ENCODE data around the gene ENKD1.

ENKD1 gene

DNA sequence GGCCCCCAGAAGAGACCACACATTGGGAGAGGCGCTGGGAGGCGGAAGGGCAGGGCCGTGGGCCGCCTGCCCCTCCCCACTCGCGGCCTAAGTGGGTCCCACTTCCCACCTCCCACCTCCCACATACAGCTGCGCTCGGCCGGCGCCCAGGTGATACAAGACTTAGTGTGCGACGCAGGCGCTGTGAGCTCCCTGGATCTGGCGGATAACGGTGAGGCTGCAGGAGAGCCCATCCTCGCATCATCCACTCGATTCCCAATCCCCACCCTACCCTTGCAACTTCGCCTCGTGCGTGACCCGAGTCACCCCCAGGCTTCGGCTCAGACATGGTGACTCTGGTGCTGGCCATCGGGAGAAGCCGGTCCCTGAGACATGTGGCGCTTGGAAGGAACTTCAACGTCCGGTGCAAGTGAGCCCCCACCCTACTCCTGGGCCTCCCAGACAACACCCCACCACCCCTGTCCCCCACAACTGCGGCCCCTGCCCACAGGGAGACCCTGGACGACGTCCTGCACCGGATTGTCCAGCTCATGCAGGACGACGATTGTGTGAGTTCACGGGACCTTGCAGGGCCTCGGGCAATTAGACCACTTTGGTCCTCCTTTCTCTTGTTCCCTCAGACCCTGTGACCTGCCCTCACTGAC, 17.7 kb downstream of the ENKD1 start:
- TF ChIP-seq, protein P1, sequence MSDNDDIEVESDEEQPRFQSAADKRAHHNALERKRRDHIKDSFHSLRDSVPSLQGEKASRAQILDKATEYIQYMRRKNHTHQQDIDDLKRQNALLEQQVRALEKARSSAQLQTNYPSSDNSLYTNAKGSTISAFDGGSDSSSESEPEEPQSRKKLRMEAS (IDR thresholded peaks at IDR 0.05; ENCODE audit: low read depth, low read length), result no peak
- no peak for TF ChIP-seq POLR2A (IDR thresholded peaks at IDR 0.05; ENCODE audit: extremely low read depth, insufficient read length)
- DNase-seq (ENCODE audit: low read depth), result no peak
- no peak overlapping the region for H3K4me3 ChIP-seq (ENCODE audit: low read depth, low read length)

DNA sequence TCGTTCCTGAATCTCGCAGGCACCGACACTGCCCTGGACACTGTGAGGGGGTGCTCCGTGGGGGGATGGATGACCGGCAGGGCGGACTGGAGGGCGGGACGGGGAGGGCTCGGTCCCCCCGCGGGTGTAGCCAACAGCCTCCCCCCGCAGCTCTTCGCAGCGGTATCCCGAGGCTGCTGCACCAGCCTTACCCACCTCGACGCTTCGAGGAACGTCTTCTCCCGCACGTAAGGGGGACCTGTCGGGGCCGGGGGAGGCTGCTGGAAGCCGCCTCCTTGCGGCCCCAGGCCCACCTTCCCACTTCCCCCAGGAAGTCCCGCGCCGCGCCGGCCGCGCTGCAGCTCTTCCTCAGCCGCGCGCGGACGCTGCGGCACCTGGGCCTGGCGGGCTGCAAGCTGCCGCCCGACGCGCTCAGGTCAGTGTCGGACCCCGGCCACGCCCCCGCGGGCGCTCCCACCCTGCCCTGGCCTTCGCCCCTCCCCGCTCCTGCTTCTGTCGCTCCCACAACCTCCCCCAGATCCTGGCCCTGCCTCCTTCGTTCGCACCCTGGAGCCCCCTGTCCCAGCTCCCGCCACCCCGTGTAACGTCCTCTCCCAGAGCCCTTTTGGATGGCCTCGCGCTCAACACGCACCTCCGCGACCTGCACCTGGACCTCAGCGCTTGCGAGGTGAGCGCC, 18.3 kb downstream of the ENKD1 start:
- H3K4me3 ChIP-seq (ENCODE audit: low read depth, low read length), result no peak overlapping the region
- TF ChIP-seq MYC (IDR thresholded peaks at IDR 0.05; ENCODE audit: low read depth, low read length) (no peak), POLR2A (IDR thresholded peaks at IDR 0.05; ENCODE audit: extremely low read depth, insufficient read length) (no peak)
- TF ChIP-seq, protein P2, sequence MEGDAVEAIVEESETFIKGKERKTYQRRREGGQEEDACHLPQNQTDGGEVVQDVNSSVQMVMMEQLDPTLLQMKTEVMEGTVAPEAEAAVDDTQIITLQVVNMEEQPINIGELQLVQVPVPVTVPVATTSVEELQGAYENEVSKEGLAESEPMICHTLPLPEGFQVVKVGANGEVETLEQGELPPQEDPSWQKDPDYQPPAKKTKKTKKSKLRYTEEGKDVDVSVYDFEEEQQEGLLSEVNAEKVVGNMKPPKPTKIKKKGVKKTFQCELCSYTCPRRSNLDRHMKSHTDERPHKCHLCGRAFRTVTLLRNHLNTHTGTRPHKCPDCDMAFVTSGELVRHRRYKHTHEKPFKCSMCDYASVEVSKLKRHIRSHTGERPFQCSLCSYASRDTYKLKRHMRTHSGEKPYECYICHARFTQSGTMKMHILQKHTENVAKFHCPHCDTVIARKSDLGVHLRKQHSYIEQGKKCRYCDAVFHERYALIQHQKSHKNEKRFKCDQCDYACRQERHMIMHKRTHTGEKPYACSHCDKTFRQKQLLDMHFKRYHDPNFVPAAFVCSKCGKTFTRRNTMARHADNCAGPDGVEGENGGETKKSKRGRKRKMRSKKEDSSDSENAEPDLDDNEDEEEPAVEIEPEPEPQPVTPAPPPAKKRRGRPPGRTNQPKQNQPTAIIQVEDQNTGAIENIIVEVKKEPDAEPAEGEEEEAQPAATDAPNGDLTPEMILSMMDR (IDR thresholded peaks at IDR 0.05; ENCODE audit: low read depth, low read length), result no peak
- TF ChIP-seq, protein P1 (IDR thresholded peaks at IDR 0.05; ENCODE audit: low read depth, low read length), result no peak
- no peak for DNase-seq (ENCODE audit: low read depth)

DNA sequence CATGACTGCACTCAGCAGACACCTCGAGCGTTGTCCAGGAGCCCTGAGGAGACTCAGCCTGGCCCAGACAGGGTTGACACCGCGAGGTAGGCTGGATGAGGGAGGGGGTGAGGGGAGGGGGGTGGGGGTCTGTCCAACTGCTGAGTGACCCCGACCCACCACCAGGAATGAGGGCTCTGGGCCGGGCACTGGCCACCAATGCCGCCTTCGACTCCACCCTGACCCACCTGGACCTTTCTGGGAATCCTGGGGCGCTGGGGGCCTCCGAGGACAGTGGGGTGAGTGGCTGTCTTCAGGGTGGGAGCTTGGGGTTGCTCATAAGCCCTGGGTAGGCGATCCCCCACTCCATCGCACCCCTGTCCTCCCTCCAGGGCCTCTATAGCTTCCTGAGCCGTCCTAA, 18.9 kb downstream of the ENKD1 start:
- TF ChIP-seq MYC (IDR thresholded peaks at IDR 0.05; ENCODE audit: low read depth, low read length), result no peak
- TF ChIP-seq, protein P2 (IDR thresholded peaks at IDR 0.05; ENCODE audit: low read depth, low read length), result no peak
- TF ChIP-seq, protein P1 (IDR thresholded peaks at IDR 0.05; ENCODE audit: low read depth, low read length), result no peak
- TF ChIP-seq POLR2A (IDR thresholded peaks at IDR 0.05; ENCODE audit: extremely low read depth, insufficient read length), result no peak
- no peak overlapping the region for H3K4me3 ChIP-seq (ENCODE audit: low read depth, low read length)
- no peak for DNase-seq (ENCODE audit: low read depth)

DNA sequence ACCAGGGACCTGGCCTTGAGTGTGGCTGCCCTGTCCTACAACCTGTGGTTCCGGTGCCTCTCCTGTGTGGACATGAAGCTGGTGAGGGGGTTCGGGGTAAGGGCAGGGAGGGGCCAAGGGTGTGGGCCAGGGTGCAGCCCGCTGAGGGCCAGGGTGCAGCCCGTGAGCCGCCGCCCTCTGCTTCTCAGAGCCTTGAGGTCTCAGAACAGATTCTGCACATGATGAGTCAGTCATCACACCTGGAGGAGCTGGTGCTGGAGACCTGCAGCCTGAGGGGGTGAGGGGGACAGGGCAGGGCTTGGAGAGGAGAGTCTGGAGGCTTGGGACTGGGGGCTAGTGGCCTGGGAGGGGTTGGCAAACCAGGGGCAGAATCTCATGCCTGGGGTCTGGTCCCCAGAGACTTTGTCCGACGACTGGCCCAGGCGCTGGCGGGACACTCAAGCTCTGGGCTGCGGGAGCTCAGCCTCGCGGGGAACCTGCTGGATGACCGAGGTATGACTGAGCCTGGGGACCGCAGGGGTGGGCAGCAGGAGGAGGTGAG, 19.4 kb downstream of the ENKD1 start:
- no peak for DNase-seq (ENCODE audit: low read depth)
- no peak overlapping the region for H3K4me3 ChIP-seq (ENCODE audit: low read depth, low read length)

DNA sequence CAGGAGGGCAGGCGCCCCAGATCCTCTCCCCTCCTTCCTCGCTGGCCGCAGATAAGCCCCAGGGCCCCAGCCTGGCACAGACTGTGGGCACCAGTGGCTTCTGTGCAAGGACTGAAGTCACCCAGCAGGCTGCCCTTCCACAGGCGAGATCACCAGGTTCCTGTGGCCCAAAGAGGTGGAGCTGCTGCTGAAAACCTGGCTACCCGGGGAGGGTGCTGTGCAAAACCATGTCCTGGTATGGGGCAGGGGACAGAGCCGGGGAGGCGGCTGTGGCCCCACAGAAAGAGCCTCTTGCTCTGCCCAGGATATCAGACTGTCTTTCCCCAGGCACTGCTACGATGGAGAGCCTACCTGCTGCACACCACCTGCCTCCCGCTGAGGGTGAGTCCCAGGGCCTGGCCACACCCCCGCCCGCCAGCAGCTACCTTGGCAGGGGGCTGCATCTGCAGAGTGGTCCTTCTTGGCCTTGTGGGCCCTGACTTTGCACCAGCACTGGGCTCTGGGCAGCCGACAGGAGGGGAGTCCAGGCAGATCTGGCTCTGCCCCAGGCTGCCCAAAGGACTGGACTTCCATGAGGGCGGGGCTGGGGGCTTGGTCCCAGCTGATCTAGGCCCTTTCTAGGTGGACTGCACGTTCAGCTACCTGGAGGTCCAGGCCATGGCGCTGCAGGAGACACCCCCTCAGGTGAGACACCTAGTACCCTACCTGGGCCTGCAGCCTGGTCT, 21.0 kb downstream of the ENKD1 start:
- no peak for DNase-seq (ENCODE audit: low read depth)
- H3K4me3 ChIP-seq (ENCODE audit: low read depth, low read length), result peak overlapping the region; percentile 36
- TF ChIP-seq POLR2A (IDR thresholded peaks at IDR 0.05; ENCODE audit: extremely low read depth, insufficient read length), result no peak
- TF ChIP-seq MYC (IDR thresholded peaks at IDR 0.05; ENCODE audit: low read depth, low read length), result no peak
- TF ChIP-seq, protein P2 (IDR thresholded peaks at IDR 0.05; ENCODE audit: low read depth, low read length), result no peak
- TF ChIP-seq, protein P1 (IDR thresholded peaks at IDR 0.05; ENCODE audit: low read depth, low read length), result no peak

More for the DNA sequence above, 19.4 kb downstream of the ENKD1 start:
- TF ChIP-seq, protein P2 (IDR thresholded peaks at IDR 0.05; ENCODE audit: low read depth, low read length), result no peak
- TF ChIP-seq POLR2A (IDR thresholded peaks at IDR 0.05; ENCODE audit: extremely low read depth, insufficient read length) (no peak), MYC (IDR thresholded peaks at IDR 0.05; ENCODE audit: low read depth, low read length) (no peak)
- TF ChIP-seq, protein P1 (IDR thresholded peaks at IDR 0.05; ENCODE audit: low read depth, low read length), result no peak

Data from NB4 (cell line).